CD4-positive, alpha-beta memory T cell (primary cell): ENCODE data around the gene UBE2J1. TPM values are rescaled to one million over a fixed set of nuclear protein-coding genes. Genes with fewer than 3 reads are reported as not detected.
"Not testable (repeated sequence)": the region's sequence is repeated elsewhere in the genome, so short reads cannot be mapped to it uniquely, and the experiment has no call there.

Source experiments
- CTCF ChIA-PET: fragments of 350-600 bp; sonication (Branson Sonifier 250); formaldehyde crosslinking; loops from one replicate; lab custom pipeline; 2021; ENCODE audit warnings: inconsistent platforms; ENCODE audit not compliant: partially characterized antibody; lab: Charles Lee
- POLR2A ChIA-PET: fragments of 350-600 bp; sonication (Branson Sonifier 250); formaldehyde crosslinking; loops from one replicate; lab custom pipeline; 2021; ENCODE audit not compliant: partially characterized antibody; lab: Charles Lee
- DNase-seq, 5 donors: peaks; one replicate each; pipeline versions ENCODE4 v3.0.0 to v3.0.0-alpha.2; 2020 to 2022; ENCODE audit warnings: mixed read lengths in 1 of 5
- H3K27ac ChIP-seq: one replicate; pipeline ENCODE4 v1.7.0; 2013; ENCODE audit warnings: low read depth, low read length
- H3K27me3 ChIP-seq: 2 replicates; pipeline ENCODE4 v1.7.0; 2013; ENCODE audit warnings: mild to moderate bottlenecking, low read length, moderate library complexity; ENCODE audit not compliant: insufficient read depth
- H3K36me3 ChIP-seq: 2 replicates; pipeline ENCODE4 v1.7.0; 2013; ENCODE audit warnings: mild to moderate bottlenecking, low read length, moderate library complexity; ENCODE audit not compliant: insufficient read depth
- H3K4me1 ChIP-seq: 2 replicates; pipeline ENCODE4 v1.7.0; 2013; ENCODE audit warnings: mild to moderate bottlenecking, low read length, moderate library complexity; ENCODE audit not compliant: insufficient read depth
- H3K4me3 ChIP-seq, 2 donors: one replicate each; pipeline ENCODE4 v1.7.0; 2013; ENCODE audit warnings: low read length in 2 of 2, mild to moderate bottlenecking in 1 of 2
- H3K9me3 ChIP-seq, 2 donors: one replicate each; pipeline ENCODE4 v1.7.0; 2013; ENCODE audit warnings: low read length in 2 of 2, control low read depth in 1 of 2; ENCODE audit not compliant: control insufficient read depth in 1 of 2
- H3K27ac Mint-ChIP-seq, 7 donors: one replicate each; pipeline ENCODE4 v1.8.0; 2020 to 2021; ENCODE audit warnings: mixed read lengths in 7 of 7, mild to moderate bottlenecking in 6 of 7, inconsistent platforms in 3 of 7, moderate library complexity in 3 of 7
- H3K27me3 Mint-ChIP-seq, 2 donors: one replicate each; pipeline ENCODE4 v1.8.0; 2020 to 2021; ENCODE audit warnings: mixed read lengths in 2 of 2
- H3K36me3 Mint-ChIP-seq, 2 donors: one replicate each; pipeline ENCODE4 v1.8.0; 2020 to 2021; ENCODE audit warnings: mixed read lengths in 2 of 2, inconsistent platforms in 1 of 2, mild to moderate bottlenecking in 1 of 2
- H3K4me1 Mint-ChIP-seq, 4 donors: one replicate each; pipeline ENCODE4 v1.8.0; 2020 to 2021; ENCODE audit warnings: mixed read lengths in 4 of 4, mild to moderate bottlenecking in 1 of 4
- H3K4me3 Mint-ChIP-seq, 8 donors: one replicate each; pipeline ENCODE4 v1.8.0; 2020 to 2021; ENCODE audit warnings: mixed read lengths in 8 of 8, mild to moderate bottlenecking in 7 of 8, moderate library complexity in 6 of 8, inconsistent platforms in 3 of 8
- H3K9me3 Mint-ChIP-seq, 8 donors: one replicate each; pipeline ENCODE4 v1.8.0; 2020 to 2021; ENCODE audit warnings: mixed read lengths in 8 of 8, mild to moderate bottlenecking in 5 of 8, inconsistent platforms in 3 of 8, moderate library complexity in 1 of 8
- intact Hi-C: fragments of 100-400 bp; cut with micrococcal nuclease; formaldehyde crosslinking; loops from one replicate; pipeline ENCODE4 v1.15.1; 2023
- polyA plus RNA-seq, 2 donors: library from polyadenylated mRNA; unstranded; fragments of 300-500 nt; fragmentation: Illumina TruSeq; gene quantifications; one replicate each; pipeline ENCODE4 v1.2.3, GENCODE V29; 2021
- total RNA-seq, 2 experiments: library from RNA; stranded (reverse); gene quantifications; one replicate each; pipeline ENCODE4 v1.2.3, GENCODE V29; 2021

UBE2J1 gene, protein sequence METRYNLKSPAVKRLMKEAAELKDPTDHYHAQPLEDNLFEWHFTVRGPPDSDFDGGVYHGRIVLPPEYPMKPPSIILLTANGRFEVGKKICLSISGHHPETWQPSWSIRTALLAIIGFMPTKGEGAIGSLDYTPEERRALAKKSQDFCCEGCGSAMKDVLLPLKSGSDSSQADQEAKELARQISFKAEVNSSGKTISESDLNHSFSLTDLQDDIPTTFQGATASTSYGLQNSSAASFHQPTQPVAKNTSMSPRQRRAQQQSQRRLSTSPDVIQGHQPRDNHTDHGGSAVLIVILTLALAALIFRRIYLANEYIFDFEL
- total RNA-seq, result 10 to 100 TPM; 21.9 to 22.6 TPM
- 10 to 100 TPM; 34.1 to 53.8 TPM for polyA plus RNA-seq

DNA sequence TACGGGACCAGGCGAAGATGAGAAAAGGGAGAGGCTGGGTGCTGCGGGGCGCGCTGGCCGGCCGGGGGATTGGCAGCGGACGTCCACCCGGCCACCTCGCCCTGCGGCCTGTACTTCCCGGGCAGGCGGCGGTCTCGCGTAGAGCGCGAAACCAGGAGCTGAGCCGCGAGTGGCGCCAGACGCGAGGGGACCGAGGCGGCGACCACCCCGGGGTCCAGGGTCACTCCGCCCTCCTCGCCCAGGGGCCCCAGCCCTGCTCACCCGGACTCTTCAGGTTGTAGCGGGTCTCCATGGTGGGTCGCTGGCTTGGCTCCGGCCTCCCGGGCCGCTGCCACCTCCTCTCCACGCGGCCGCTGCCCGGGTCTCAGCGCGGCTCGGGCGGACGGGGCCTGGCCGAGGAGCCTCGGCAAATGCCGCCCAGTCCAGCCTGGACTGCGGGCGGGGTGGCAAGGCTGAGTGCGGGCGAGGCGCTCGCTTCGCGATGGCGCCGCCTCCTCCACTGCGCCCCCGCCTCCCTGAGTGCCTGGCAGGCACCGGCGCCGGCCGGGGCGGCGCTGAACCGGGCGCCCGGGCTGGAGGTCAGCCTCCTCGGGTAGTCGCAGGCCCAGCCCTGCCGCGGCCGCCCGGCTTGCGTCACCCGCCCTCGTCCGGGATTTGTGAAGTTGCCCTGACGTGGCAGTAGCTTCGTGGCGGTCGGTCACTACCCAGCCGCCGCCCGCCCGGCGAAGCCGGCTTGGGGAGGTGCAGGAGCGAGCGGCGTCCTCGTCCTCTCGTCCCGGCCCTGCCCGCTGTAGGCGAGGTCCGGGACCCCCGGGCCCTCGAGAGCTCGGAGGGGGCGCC, at the start of gene UBE2J1:
UBE2J1 (minus strand) TSS at position 445 of the 840 bp plus-strand sequence; CDS start at position 292, 153 bp downstream.
- intact Hi-C loops, result loop anchor here (2.0 to 5.0 kb wide), 4 partner anchors 70 to 390 kb away; partner anchors contain the start of genes PM20D2, PNRC1 and RNGTT
- POLR2A ChIA-PET, result interaction anchor here (0.8 to 11.3 kb wide), 16 partner anchors 8 to 468 kb away, joined by 3 to 157 read pairs (median 9); partner anchors contain the start of genes LYRM2, MDN1, PM20D2 and PNRC1
- peak within 1 kb of the TSS; percentile 89 for H3K27ac ChIP-seq
- no peaks in the 10 kb centered on the region for H3K27me3 ChIP-seq
- H3K4me1 ChIP-seq, result peaks cover 69% of the 10 kb centered on the region
- H3K4me3 Mint-ChIP-seq, result peak within 1 kb of the TSS; percentile 92 to 99 (median 98)
- no peaks in the 10 kb centered on the region for H3K9me3 Mint-ChIP-seq
- H3K27ac Mint-ChIP-seq, result peak within 1 kb of the TSS; percentile 86 to 99 (median 98)
- H3K36me3 ChIP-seq, result no peaks in the 10 kb centered on the region
- H3K27me3 Mint-ChIP-seq, result no peaks in the 10 kb centered on the region
- H3K4me3 ChIP-seq, result peak within 1 kb of the TSS; percentile 1 to 90
- peaks cover 44 to 82% (median 61%) of the 10 kb centered on the region in 4 donors for H3K4me1 Mint-ChIP-seq
- CTCF ChIA-PET, result interaction anchor here (0.9 to 8.9 kb wide), 7 partner anchors 9 to 369 kb away, joined by 3 to 79 read pairs (median 17); no protein-coding TSS in a partner anchor
- peaks cover 0 to 6% of the 10 kb centered on the region in 2 donors for H3K36me3 Mint-ChIP-seq
- peak; percentile 67 to 75 (median 71) for DNase-seq
- no peaks in the 10 kb centered on the region for H3K9me3 ChIP-seq

DNA sequence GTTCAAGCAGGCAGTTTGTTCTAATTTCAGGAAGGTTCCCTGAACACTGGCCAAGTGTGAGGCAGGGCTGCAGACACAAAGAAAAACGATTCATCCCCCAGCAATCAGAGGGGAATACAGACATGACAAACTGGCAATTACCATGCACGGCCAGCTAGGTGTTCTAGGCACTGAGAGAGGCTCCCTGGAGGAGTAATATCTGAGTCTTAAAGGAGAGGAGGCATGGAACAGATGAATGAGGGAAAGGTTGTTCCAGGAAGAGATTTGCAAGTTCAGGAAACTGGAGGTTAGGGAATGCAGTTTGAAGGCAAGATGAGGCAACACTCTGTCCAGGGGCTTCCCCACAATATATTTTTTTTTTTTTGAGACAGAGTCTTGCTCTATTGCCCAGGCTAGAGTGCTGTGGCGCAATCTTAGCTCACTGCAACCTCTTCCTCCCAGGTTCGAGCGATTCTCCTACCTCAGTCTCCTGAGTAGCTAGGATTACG, 48.4 kb upstream of the UBE2J1 start:
- H3K27me3 ChIP-seq, result no peaks in the 10 kb centered on the region
- intact Hi-C loops, result no loop called here
- H3K4me3 ChIP-seq, result no peak overlapping the region
- H3K27me3 Mint-ChIP-seq, result no peaks in the 10 kb centered on the region
- peaks cover 0 to 2% (median under 1%) of the 10 kb centered on the region in 4 donors for H3K4me1 Mint-ChIP-seq
- ChIA-PET CTCF (interaction anchor here (0.9 to 1.4 kb wide), 3 partner anchors 27 to 31 kb away, joined by 3 to 4 read pairs (median 3); no protein-coding TSS in a partner anchor), POLR2A (no interaction called here)
- H3K9me3 ChIP-seq, result no peaks in the 10 kb centered on the region
- no peaks in the 10 kb centered on the region for H3K36me3 ChIP-seq
- H3K27ac ChIP-seq, result no peak overlapping the region
- no peak overlapping the region for H3K27ac Mint-ChIP-seq
- no peaks in the 10 kb centered on the region for H3K36me3 Mint-ChIP-seq
- H3K4me3 Mint-ChIP-seq, result no peak overlapping the region
- H3K4me1 ChIP-seq, result no peaks in the 10 kb centered on the region
- H3K9me3 Mint-ChIP-seq, result peaks cover 0 to 2% (median 0%) of the 10 kb centered on the region in 8 donors
- no peak for DNase-seq

DNA sequence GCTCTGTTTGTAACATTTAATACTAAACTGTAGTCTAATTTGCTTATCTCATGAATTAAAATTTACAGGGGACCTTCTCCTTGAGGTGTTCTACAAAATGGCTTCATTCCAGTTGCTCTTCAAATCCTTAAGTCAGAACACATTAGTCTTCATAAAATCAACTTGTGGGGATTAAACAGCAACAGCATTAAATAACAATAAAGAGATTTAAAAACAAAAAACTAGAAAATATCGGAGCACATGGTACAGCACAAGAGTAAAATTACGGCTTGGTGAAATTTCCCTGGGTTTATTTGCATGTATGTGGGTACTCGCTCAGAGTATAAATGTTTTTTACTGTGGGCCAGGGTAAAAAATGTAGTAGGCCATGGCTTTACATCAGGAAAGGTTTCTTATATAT, 47.5 kb upstream of the UBE2J1 start:
- ChIA-PET CTCF (interaction anchor here (1.4 kb wide), 1 partner anchor 28 kb away, joined by 4 read pairs; no protein-coding TSS in a partner anchor), POLR2A (no interaction called here)
- Histone ChIP-seq H3K36me3 (no peaks in the 10 kb centered on the region), H3K4me1 (no peaks in the 10 kb centered on the region), H3K27me3 (no peaks in the 10 kb centered on the region), H3K9me3 (no peaks in the 10 kb centered on the region), H3K4me3 (no peak overlapping the region), H3K27ac (no peak overlapping the region)
- Mint-ChIP-seq H3K9me3 (peaks cover 0 to 2% (median 0%) of the 10 kb centered on the region in 8 donors), H3K4me1 (no peaks in the 10 kb centered on the region), H3K36me3 (no peaks in the 10 kb centered on the region), H3K4me3 (no peak overlapping the region), H3K27ac (no peak overlapping the region), H3K27me3 (no peaks in the 10 kb centered on the region)
- intact Hi-C loops, result no loop called here
- DNase-seq, result no peak

DNA sequence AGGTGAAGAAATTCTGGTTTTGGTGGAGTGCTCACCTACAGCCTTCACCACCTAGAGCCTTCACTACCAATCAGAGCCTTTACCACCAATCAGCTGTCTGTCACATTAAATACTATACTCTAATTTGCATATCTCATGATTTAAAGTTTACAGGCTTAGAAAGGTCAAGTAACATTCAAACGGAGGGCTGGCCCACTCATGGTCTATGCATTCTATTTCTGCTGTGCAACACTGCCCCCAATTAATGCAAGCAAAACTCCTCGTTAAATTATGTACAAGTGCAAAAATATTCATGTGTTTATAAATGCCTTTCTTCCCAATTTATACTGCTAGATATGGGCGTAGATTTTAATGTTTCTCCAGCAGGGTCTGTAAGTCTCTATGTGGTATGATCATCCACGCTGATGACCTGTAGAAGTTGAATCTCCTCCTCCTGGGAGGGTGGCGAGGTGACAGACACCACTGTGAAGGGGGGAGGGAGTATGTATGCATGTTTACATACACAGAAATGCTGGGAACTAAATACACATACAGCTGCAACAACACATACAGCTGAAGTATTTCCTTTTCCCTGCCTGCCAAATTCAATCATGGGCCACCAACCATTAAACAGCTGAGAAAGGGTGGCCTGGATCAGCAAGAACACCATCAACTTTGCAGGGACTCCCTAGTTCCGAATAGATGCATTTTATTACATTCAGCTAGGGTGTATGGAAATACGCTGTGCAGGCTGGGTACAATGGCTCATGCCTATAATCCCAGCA, 46.4 kb upstream of the UBE2J1 start:
- Mint-ChIP-seq H3K36me3 (no peaks in the 10 kb centered on the region), H3K27me3 (no peaks in the 10 kb centered on the region), H3K27ac (no peak overlapping the region), H3K4me3 (no peak overlapping the region), H3K4me1 (no peaks in the 10 kb centered on the region), H3K9me3 (peaks cover 0 to 4% (median 0%) of the 10 kb centered on the region in 8 donors)
- no peaks in the 10 kb centered on the region for H3K9me3 ChIP-seq
- H3K27ac ChIP-seq, result no peak overlapping the region
- intact Hi-C loops, result no loop called here
- POLR2A ChIA-PET, result no interaction called here
- CTCF ChIA-PET, result interaction anchor here (1.4 kb wide), 1 partner anchor 27 kb away, joined by 4 read pairs; no protein-coding TSS in a partner anchor
- H3K36me3 ChIP-seq, result no peaks in the 10 kb centered on the region
- no peak for DNase-seq
- H3K27me3 ChIP-seq, result no peaks in the 10 kb centered on the region
- H3K4me1 ChIP-seq, result no peaks in the 10 kb centered on the region
- no peak overlapping the region for H3K4me3 ChIP-seq

DNA sequence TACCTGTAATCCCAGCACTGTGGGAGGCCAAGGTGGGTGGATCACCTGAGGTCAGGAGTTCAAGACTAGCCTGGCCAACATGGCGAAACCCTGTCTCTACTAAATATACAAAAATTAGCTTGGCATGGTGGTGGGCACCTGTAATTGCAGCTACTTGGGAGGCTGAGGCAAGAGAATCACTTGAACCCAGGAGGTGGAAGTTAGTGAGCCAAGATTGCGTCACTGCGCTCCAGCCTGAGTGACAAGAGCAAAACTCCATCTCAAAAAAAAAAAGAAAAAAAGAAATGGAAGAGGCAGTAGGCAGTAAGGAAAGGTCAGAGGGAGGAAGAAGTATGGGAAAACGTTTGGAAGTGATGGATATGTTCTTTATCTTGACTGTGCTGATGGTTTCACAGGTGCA, 45.4 kb upstream of the UBE2J1 start:
- H3K27ac Mint-ChIP-seq, H3K36me3 ChIP-seq, H3K9me3 ChIP-seq, H3K27me3 Mint-ChIP-seq, H3K4me1 Mint-ChIP-seq, H3K27me3 ChIP-seq, CTCF ChIA-PET, H3K4me1 ChIP-seq, H3K4me3 ChIP-seq, POLR2A ChIA-PET, H3K4me3 Mint-ChIP-seq, H3K27ac ChIP-seq, intact Hi-C loops, H3K36me3 Mint-ChIP-seq, DNase-seq: not testable (repeated sequence)
- peaks cover 0 to 12% (median 9%) of the 10 kb centered on the region in 8 donors for H3K9me3 Mint-ChIP-seq

DNA sequence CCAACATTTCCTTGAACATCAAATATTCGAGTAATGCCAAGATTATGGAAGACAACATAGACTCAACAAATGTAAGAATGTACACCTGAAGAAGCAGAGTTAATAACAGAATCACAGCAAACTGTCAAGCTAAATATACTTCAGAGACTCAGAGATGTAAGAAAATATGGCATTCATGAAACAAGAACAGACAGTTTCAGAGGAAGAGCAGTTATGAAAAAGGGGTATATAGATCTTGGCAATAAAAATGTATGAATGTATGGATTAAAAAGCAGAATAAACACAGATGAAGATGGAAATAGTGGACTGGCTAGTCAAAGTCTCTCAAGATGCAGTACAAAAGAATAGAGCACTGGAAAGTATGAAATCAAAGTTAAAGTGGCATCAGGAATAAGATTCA, 41.1 kb upstream of the UBE2J1 start:
- H3K27ac ChIP-seq, result no peak overlapping the region

More for the DNA sequence above, 41.1 kb upstream of the UBE2J1 start:
- Histone ChIP-seq H3K27me3 (no peaks in the 10 kb centered on the region), H3K9me3 (no peaks in the 10 kb centered on the region), H3K4me3 (no peak overlapping the region), H3K36me3 (no peaks in the 10 kb centered on the region), H3K4me1 (no peaks in the 10 kb centered on the region)
- intact Hi-C loops, result no loop called here
- CTCF ChIA-PET, result no interaction called here
- Mint-ChIP-seq H3K4me1 (peaks cover 0 to 2% (median 0%) of the 10 kb centered on the region in 4 donors), H3K36me3 (peaks cover 0 to 5% of the 10 kb centered on the region in 2 donors), H3K9me3 (peaks cover 3 to 15% (median 10%) of the 10 kb centered on the region in 8 donors), H3K27me3 (peaks cover 0 to 4% of the 10 kb centered on the region in 2 donors), H3K27ac (no peak overlapping the region), H3K4me3 (no peak overlapping the region)
- DNase-seq, result no peak
- POLR2A ChIA-PET, result no interaction called here
